C4-2B (cell line): ENCODE data around the gene C4A.

Source experiments
- CTCF ChIP-seq: fragments of 450-650 bp; conservative IDR thresholded peaks from 2 replicates; pipeline ENCODE4 v1.5.1; 2017; ENCODE audit warnings: mild to moderate bottlenecking
- ZFX ChIP-seq: fragments of 450-650 bp; IDR thresholded peaks from 2 replicates; pipeline ENCODE4 v1.6.1; 2017

GRCh38 chr6:31971279-31971992, 10.4 kb upstream of the C4A start:
- TF ChIP-seq CTCF = no peak
- TF ChIP-seq ZFX = peak; percentile 41; the same call in 1 of the 2 replicates
